Anterior cingulate cortex (tissue), 58 donors: ENCODE measurements around the gene ZNF526.

Source experiments
- DNase-seq, 58 donors: peaks; one replicate each; lab custom pipeline; 2025; lab: John Stamatoyannopoulos, UW

Gene ZNF526

GRCh38 chr19:42274065-42274682 is 54.1 kb downstream of the ZNF526 start:
- DNase-seq, result no peak

DNA sequence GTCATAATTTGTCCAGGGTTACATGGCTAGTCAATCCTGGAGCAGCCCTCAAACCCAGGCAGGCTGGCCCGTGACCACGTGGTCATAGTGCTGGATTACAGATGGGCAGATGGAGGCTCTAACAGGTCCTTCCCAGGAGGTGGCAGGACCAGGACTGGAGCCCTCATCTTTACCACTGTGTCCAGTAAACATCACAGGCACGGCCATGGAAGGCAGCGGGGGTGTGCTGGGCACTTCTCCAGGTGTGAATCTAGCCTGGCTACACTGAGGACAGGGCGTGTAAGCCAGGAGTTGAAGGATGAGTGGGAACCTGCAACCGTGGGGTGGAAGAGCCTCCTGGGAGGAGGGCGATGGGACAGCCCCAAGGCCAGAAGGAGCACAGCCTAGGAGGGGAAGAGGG is 55.0 kb downstream of the ZNF526 start:
- no peak for DNase-seq

DNA sequence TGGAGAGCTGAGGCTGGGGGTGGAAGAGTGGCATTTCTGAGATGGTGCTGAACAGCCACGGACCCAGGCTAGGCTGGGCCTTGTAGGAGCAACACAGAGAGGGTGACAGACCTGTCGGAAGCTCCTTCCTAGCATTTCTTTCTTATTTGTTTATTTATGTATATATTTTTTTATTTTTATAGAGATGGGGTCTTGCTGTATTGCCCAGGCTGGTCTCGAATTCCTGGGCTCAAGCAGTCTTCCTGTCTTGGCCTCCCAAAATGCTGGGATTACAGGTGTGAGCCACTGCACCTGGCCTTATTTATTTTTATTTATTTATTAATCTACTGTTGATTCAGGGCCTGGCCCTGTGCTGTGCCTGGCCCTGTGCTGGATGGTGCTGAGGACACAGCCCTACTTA is 55.4 kb downstream of the ZNF526 start:
- DNase-seq, result no peak

DNA sequence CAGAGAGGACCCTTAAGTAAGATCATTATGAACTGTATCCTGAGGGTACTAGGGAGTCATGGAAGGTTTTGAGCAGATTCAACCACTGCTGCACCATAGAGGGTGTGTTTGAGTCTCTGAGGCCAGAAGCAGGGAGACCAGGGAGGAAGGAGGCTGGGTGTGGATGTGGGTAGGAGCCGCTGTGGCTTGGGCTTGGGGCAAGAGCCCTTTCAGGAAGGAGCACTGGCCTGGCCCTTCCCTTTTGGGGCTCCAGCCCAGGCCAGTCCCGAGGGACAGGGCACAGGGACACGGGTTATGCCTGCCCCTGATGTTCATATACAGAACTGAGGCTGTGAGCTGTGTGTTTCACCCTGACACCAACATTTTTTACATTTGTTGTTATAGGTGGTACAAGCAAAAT is 56.2 kb downstream of the ZNF526 start:
- no peak for DNase-seq

GRCh38 chr19:42276821-42277220 is 56.7 kb downstream of the ZNF526 start:
- DNase-seq, result no peak
